ENCODE data around the gene GNG5. TPM values are rescaled to one million over a fixed set of nuclear protein-coding genes. Genes with fewer than 3 reads are reported as not detected.

The GNG5 gene
- polyA plus RNA-seq, 1 donor from 2014 or later: 83.1 TPM

Other genes starting within 250 kb of the GNG5 start
- gene SAMD13, start 204.9 kb downstream of the GNG5 start, polyA plus RNA-seq (ENCODE audit: insufficient read depth, low read depth, low replicate concordance): 0.49 TPM
- gene DNASE2B, start 108.1 kb downstream of the GNG5 start, polyA plus RNA-seq (ENCODE audit: insufficient read depth, low read depth, low replicate concordance): not detected
- gene RPF1, start 27.3 kb downstream of the GNG5 start, polyA plus RNA-seq (ENCODE audit: insufficient read depth, low read depth, low replicate concordance): 26.7 TPM
- not detected for gene SPATA1, start 195 bp downstream of the GNG5 start, polyA plus RNA-seq (ENCODE audit: insufficient read depth, low read depth, low replicate concordance)
- 3.9 TPM for gene CTBS, start 67.9 kb upstream of the GNG5 start, polyA plus RNA-seq (ENCODE audit: insufficient read depth, low read depth, low replicate concordance)
- gene SSX2IP, start 183.9 kb upstream of the GNG5 start, polyA plus RNA-seq (ENCODE audit: insufficient read depth, low read depth, low replicate concordance): 8.5 TPM